CD4-positive, alpha-beta T cell (primary cell): ENCODE data around the gene KLF15. TPM values are rescaled to one million over a fixed set of nuclear protein-coding genes. Genes with fewer than 3 reads are reported as not detected.

ENCODE experiments used
- ATAC-seq: fragments of 200-7000 bp; cut with Tn5 transposase; one replicate; pipeline ENCODE4 v1.10.0; 2022; ENCODE audit warnings: mild to moderate bottlenecking; ENCODE audit not compliant: poor library complexity
- CTCF ChIA-PET: fragments of 350-600 bp; sonication (Branson Sonifier 250); formaldehyde crosslinking; loops from one replicate; lab custom pipeline; 2021; ENCODE audit warnings: antibody characterized with exemption, inconsistent platforms; lab: Charles Lee
- POLR2A ChIA-PET: fragments of 350-600 bp; sonication (Branson Sonifier 250); formaldehyde crosslinking; loops from one replicate; lab custom pipeline; 2021; ENCODE audit warnings: antibody characterized with exemption, inconsistent platforms; lab: Charles Lee
- DNase-seq, 14 experiments: peaks; one replicate each; pipeline ENCODE4 v3.0.0-alpha.2; 2013 to 2020; ENCODE audit warnings: mixed read lengths in 2 of 14
- H3K27ac ChIP-seq, 2 donors: one replicate each; pipeline versions ENCODE4 v1.5.1 to v1.7.0; 2013; ENCODE audit warnings: low read length in 2 of 2, low read depth in 1 of 2, mild to moderate bottlenecking in 1 of 2
- H3K27me3 ChIP-seq, 2 experiments: 1 replicate in 1 of 2; 2 replicates in 1 of 2; pipeline versions ENCODE4 v1.6.1 to v1.7.0; 2013; ENCODE audit warnings: low read length in 2 of 2, control low read depth in 1 of 2, mild to moderate bottlenecking in 1 of 2, moderate library complexity in 1 of 2; ENCODE audit not compliant: insufficient read depth in 2 of 2, control insufficient read depth in 1 of 2
- H3K36me3 ChIP-seq: one replicate; pipeline ENCODE4 v1.6.1; 2013; ENCODE audit warnings: low read length, control low read depth; ENCODE audit not compliant: insufficient read depth
- H3K4me1 ChIP-seq: one replicate; pipeline ENCODE4 v1.6.1; 2013; ENCODE audit warnings: low read length, control low read depth; ENCODE audit not compliant: insufficient read depth
- H3K4me3 ChIP-seq: one replicate; pipeline ENCODE4 v1.5.1; 2013; ENCODE audit warnings: mild to moderate bottlenecking, low read length, moderate library complexity
- H3K9me3 ChIP-seq, 2 experiments: 1 replicate in 1 of 2; 2 replicates in 1 of 2; pipeline versions ENCODE4 v1.6.1 to v1.7.0; 2013; ENCODE audit warnings: low read length in 2 of 2, mild to moderate bottlenecking in 2 of 2, control low read depth in 1 of 2, moderate library complexity in 1 of 2; ENCODE audit not compliant: control insufficient read depth in 1 of 2, insufficient read depth in 1 of 2
- H3K27ac Mint-ChIP-seq: one replicate; pipeline ENCODE4 v1.8.0; 2020; ENCODE audit warnings: mixed read lengths
- H3K27me3 Mint-ChIP-seq: one replicate; pipeline ENCODE4 v1.8.0; 2021; ENCODE audit warnings: mixed read lengths
- H3K36me3 Mint-ChIP-seq: one replicate; pipeline ENCODE4 v1.8.0; 2021; ENCODE audit warnings: low read depth, mixed read lengths
- H3K4me1 Mint-ChIP-seq: one replicate; pipeline ENCODE4 v1.8.0; 2021; ENCODE audit warnings: low read depth, mixed read lengths
- H3K4me3 Mint-ChIP-seq: one replicate; pipeline ENCODE4 v1.8.0; 2020; ENCODE audit warnings: mild to moderate bottlenecking, mixed read lengths
- H3K9me3 Mint-ChIP-seq: one replicate; pipeline ENCODE4 v1.8.0; 2020; ENCODE audit warnings: mixed read lengths
- CTCF ChIP-seq: fragments of 200-600 bp; IDR thresholded peaks from one replicate; pipeline ENCODE4 v1.8.0; 2022; ENCODE audit warnings: antibody characterized with exemption, mild to moderate bottlenecking
- intact Hi-C, 2 experiments: fragments of 100-400 bp; cut with DNase I in 1 of 2; cut with micrococcal nuclease in 1 of 2; formaldehyde crosslinking; loops; one replicate each; pipeline versions ENCODE4 v1.15.1 to v1.9.0; 2023 to 2025; cut with DNase I, micrococcal nuclease
- total RNA-seq, 174 experiments: library from RNA in 2 of 174; stranded (reverse) in 2 of 174; gene quantifications; one replicate each; pipeline ENCODE4 v1.2.3 and lab custom pipeline; 2021 to 2026

The KLF15 gene
- total RNA-seq, 2 experiments from 2014 or later = 0.30 TPM; not detected in 1

- no peak for ATAC-seq
- DNase-seq = no peak
- Histone ChIP-seq H3K36me3 (no peaks in the 10 kb centered on the region), H3K27me3 (peaks cover 22 to 24% of the 10 kb centered on the region in 2 experiments), H3K27ac (no peak overlapping the region), H3K4me3 (no peak overlapping the region), H3K9me3 (peaks cover 0 to 8% of the 10 kb centered on the region in 2 experiments), H3K4me1 (peaks cover 8% of the 10 kb centered on the region)
- Mint-ChIP-seq H3K4me1 (peaks cover 4% of the 10 kb centered on the region), H3K27ac (no peak overlapping the region), H3K4me3 (no peak overlapping the region), H3K27me3 (peaks cover 75% of the 10 kb centered on the region), H3K36me3 (no peaks in the 10 kb centered on the region), H3K9me3 (no peaks in the 10 kb centered on the region)
- no peak for TF ChIP-seq CTCF
- POLR2A ChIA-PET = no interaction called here
- intact Hi-C loops = no loop called here
- CTCF ChIA-PET = no interaction called here
Observed at GRCh38 chr3:126390201-126390600, 33.0 kb upstream of the KLF15 start.

- ChIA-PET POLR2A (no interaction called here), CTCF (no interaction called here)
- H3K27ac Mint-ChIP-seq = no peak overlapping the region
- DNase-seq (no peak), ATAC-seq (no peak)
- Histone ChIP-seq H3K4me3 (no peak overlapping the region), H3K27me3 (peaks cover 21% of the 10 kb centered on the region in 2 experiments), H3K27ac (no peak overlapping the region), H3K4me1 (peaks cover 8% of the 10 kb centered on the region), H3K36me3 (no peaks in the 10 kb centered on the region), H3K9me3 (peaks cover 0 to 8% of the 10 kb centered on the region in 2 experiments)
- H3K4me3 Mint-ChIP-seq = no peak overlapping the region
- no peaks in the 10 kb centered on the region for H3K36me3 Mint-ChIP-seq
- peaks cover 4% of the 10 kb centered on the region for H3K4me1 Mint-ChIP-seq
- H3K27me3 Mint-ChIP-seq = peaks cover 76% of the 10 kb centered on the region
- H3K9me3 Mint-ChIP-seq = no peaks in the 10 kb centered on the region
- intact Hi-C loops = loop anchor here (1.0 to 10.0 kb wide), 2 partner anchors 255 kb away; no protein-coding TSS in a partner anchor
- no peak for TF ChIP-seq CTCF
Observed at GRCh38 chr3:126389794-126390146, 32.6 kb upstream of the KLF15 start.

- Histone ChIP-seq H3K4me3 (no peak overlapping the region), H3K36me3 (no peaks in the 10 kb centered on the region), H3K27ac (no peak overlapping the region), H3K27me3 (peaks cover 16 to 21% of the 10 kb centered on the region in 2 experiments), H3K9me3 (peaks cover 0 to 8% of the 10 kb centered on the region in 2 experiments), H3K4me1 (peaks cover 8% of the 10 kb centered on the region)
- H3K27me3 Mint-ChIP-seq = peaks cover 74% of the 10 kb centered on the region
- H3K4me1 Mint-ChIP-seq = peaks cover 4% of the 10 kb centered on the region
- no peak overlapping the region for H3K27ac Mint-ChIP-seq
- peak in 8 of 14 experiments; percentile 7 to 71 (median 25) for DNase-seq
- intact Hi-C loops = loop anchor here (1.0 to 10.0 kb wide), 2 partner anchors 254 to 255 kb away; no protein-coding TSS in a partner anchor
- ChIA-PET CTCF (no interaction called here), POLR2A (no interaction called here)
- peak; percentile 49 for TF ChIP-seq CTCF
- no peaks in the 10 kb centered on the region for H3K36me3 Mint-ChIP-seq
- no peak overlapping the region for H3K4me3 Mint-ChIP-seq
- H3K9me3 Mint-ChIP-seq = no peaks in the 10 kb centered on the region
- no peak for ATAC-seq
Observed at GRCh38 chr3:126389112-126389793, 32.0 kb upstream of the KLF15 start.
